ENCODE measurements around the gene BAZ1B. TPM values are rescaled to one million over a fixed set of nuclear protein-coding genes. Genes with fewer than 3 reads are reported as not detected.
"Not testable (repeated sequence)": the region's sequence is repeated elsewhere in the genome, so short reads cannot be mapped to it uniquely, and the experiment has no call there.

Gene BAZ1B
- total RNA-seq, 1 donor from 2014 or later: 134 TPM

- no peaks in the 10 kb centered on the region for H3K9me3 Mint-ChIP-seq
- peak; percentile 59 for DNase-seq (ENCODE audit: low read depth, low spot score)
- H3K4me1 Mint-ChIP-seq: peaks cover 21% of the 10 kb centered on the region
- H3K27ac Mint-ChIP-seq (ENCODE audit: unreplicated experiment): peak within 1 kb of the TSS; percentile 93
- H3K27me3 Mint-ChIP-seq (ENCODE audit: low read depth): peaks cover 16% of the 10 kb centered on the region
- TF ChIP-seq CTCF (conservative IDR thresholded peaks at IDR 0.05): no peak
- peak within 1 kb of the TSS; percentile 94 for H3K4me3 Mint-ChIP-seq
- H3K36me3 Mint-ChIP-seq (ENCODE audit: low read depth): no peaks in the 10 kb centered on the region
These were observed 35.5 kb upstream of the BAZ1B start, which contains the start of gene BCL7B for GRCh38 chr7:73557397-73558257. BCL7B (minus strand) TSS chr7:73557690; CDS start chr7:73557578, 112 bp downstream.

- peaks cover 21% of the 10 kb centered on the region for H3K4me1 Mint-ChIP-seq
- DNase-seq (ENCODE audit: low read depth, low spot score): peak; percentile 88
- H3K27ac Mint-ChIP-seq (ENCODE audit: unreplicated experiment): peak overlapping the region; percentile 93
- no peaks in the 10 kb centered on the region for H3K9me3 Mint-ChIP-seq
- H3K36me3 Mint-ChIP-seq (ENCODE audit: low read depth): peaks cover 2% of the 10 kb centered on the region
- H3K4me3 Mint-ChIP-seq: peak overlapping the region; percentile 94
- TF ChIP-seq CTCF (conservative IDR thresholded peaks at IDR 0.05): no peak
- H3K27me3 Mint-ChIP-seq (ENCODE audit: low read depth): peaks cover 14% of the 10 kb centered on the region
These were observed 35.0 kb upstream of the BAZ1B start for GRCh38 chr7:73557108-73557396.

GRCh38 chr7:73556208-73557107 is 34.4 kb upstream of the BAZ1B start:
- TF ChIP-seq CTCF (conservative IDR thresholded peaks at IDR 0.05): no peak
- Mint-ChIP-seq H3K9me3 (no peaks in the 10 kb centered on the region), H3K4me3 (peak overlapping the region; percentile 94), H3K27me3 (ENCODE audit: low read depth) (peaks cover 10% of the 10 kb centered on the region), H3K36me3 (ENCODE audit: low read depth) (peaks cover 3% of the 10 kb centered on the region), H3K4me1 (peaks cover 21% of the 10 kb centered on the region), H3K27ac (ENCODE audit: unreplicated experiment) (peak overlapping the region; percentile 75)
- no peak for DNase-seq (ENCODE audit: low read depth, low spot score)

- Mint-ChIP-seq H3K36me3 (ENCODE audit: low read depth) (peaks cover 5% of the 10 kb centered on the region), H3K27me3 (ENCODE audit: low read depth) (peaks cover 7% of the 10 kb centered on the region), H3K9me3 (no peaks in the 10 kb centered on the region), H3K27ac (ENCODE audit: unreplicated experiment) (peak overlapping the region; percentile 59), H3K4me1 (peaks cover 21% of the 10 kb centered on the region), H3K4me3 (peak overlapping the region; percentile 94)
- no peak for DNase-seq (ENCODE audit: low read depth, low spot score)
- no peak for TF ChIP-seq CTCF (conservative IDR thresholded peaks at IDR 0.05)
These were observed 33.4 kb upstream of the BAZ1B start for GRCh38 chr7:73555411-73555982.

GRCh38 chr7:73550093-73550492 is 28.0 kb upstream of the BAZ1B start:
- DNase-seq (ENCODE audit: low read depth, low spot score); H3K4me3 Mint-ChIP-seq; H3K27me3 Mint-ChIP-seq (ENCODE audit: low read depth); H3K4me1 Mint-ChIP-seq; H3K27ac Mint-ChIP-seq (ENCODE audit: unreplicated experiment); H3K9me3 Mint-ChIP-seq: not testable (repeated sequence)
- H3K36me3 Mint-ChIP-seq (ENCODE audit: low read depth): peaks cover 13% of the 10 kb centered on the region
